ENCODE results near the gene CREBRF.

- TF ChIP-seq CTCF (IDR thresholded peaks at IDR 0.05): no peak
- no peak for TF ChIP-seq POLR2A (IDR thresholded peaks at IDR 0.05)
Measured at GRCh38 chr5:173140769-173141168, 84.6 kb downstream of the CREBRF start.

Measured in right lobe of liver (tissue), 4 donors.